ENCODE data around the gene SERPINA1.

DNA sequence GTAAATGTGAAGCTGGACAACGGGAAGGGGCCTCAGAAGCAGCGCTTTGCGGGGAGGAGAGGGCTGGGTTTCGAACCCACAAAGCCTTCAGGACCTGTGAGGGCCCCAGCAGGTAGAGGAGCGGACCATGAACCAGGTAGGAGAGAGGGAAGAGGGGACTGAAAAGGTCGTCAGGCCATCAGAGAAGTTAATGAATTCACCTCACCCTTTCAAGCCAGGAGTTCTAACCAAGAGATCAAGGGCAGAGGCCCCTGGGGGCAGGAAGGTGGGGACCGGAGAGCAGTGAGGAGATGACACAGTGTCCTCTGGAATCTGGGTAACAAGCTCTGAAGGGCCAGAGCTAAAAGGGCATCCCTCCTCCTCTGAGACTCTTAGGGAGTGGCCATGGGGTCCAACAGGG lies 19.4 kb downstream of the SERPINA1 start:
- TF ChIP-seq, protein P1, sequence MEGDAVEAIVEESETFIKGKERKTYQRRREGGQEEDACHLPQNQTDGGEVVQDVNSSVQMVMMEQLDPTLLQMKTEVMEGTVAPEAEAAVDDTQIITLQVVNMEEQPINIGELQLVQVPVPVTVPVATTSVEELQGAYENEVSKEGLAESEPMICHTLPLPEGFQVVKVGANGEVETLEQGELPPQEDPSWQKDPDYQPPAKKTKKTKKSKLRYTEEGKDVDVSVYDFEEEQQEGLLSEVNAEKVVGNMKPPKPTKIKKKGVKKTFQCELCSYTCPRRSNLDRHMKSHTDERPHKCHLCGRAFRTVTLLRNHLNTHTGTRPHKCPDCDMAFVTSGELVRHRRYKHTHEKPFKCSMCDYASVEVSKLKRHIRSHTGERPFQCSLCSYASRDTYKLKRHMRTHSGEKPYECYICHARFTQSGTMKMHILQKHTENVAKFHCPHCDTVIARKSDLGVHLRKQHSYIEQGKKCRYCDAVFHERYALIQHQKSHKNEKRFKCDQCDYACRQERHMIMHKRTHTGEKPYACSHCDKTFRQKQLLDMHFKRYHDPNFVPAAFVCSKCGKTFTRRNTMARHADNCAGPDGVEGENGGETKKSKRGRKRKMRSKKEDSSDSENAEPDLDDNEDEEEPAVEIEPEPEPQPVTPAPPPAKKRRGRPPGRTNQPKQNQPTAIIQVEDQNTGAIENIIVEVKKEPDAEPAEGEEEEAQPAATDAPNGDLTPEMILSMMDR (conservative IDR thresholded peaks at IDR 0.05), result no peak
- TF ChIP-seq ZFX (IDR thresholded peaks at IDR 0.05), result no peak

All from C4-2B (cell line).